ENCODE data around the gene ZFAND3. TPM values are rescaled to one million over a fixed set of nuclear protein-coding genes. Genes with fewer than 3 reads are reported as not detected.

The ZFAND3 gene
- total RNA-seq, 4 donors from 2014 or later: 46.3 to 73.6 (median 49.3) TPM

DNA sequence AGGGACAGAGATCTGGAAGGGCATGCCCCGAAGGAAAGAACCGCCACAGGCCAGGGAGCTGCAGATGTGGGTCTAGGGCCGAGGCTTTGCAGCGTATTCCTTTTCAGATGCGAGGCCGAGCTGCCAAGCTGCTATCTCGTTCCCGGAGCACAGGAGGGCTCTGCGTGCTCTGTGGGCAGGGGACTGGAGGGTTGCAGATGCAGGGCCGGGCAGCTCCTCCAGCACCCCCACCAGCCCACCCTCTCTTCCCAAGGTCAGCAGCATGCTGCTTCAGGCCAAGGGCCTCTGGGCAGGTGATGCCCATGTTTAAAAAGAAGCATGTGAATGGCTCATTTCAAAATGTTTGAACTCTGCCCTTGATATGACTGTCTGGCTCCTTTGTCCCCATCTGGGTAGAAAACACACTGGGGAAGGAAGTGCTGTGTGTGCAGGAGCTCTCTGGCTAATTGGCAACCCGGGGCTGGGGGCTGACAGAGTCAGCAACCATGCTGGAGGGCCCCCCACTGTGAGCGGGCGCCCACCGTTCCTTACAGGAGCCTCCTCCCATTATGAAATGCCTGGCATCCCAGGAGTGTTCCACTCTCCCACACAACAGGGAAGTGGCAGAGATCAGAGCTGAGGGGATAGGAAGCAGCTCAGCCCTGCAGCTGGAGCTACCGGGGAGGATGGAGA is 353.3 kb downstream of the ZFAND3 start:
- H3K4me1 ChIP-seq: no peaks in the 10 kb centered on the region
- ATAC-seq: no peak
- H3K9me3 ChIP-seq: no peaks in the 10 kb centered on the region
- no peak overlapping the region for H3K4me3 ChIP-seq
- no peaks in the 10 kb centered on the region for H3K27me3 ChIP-seq
- TF ChIP-seq POLR2A (IDR thresholded peaks at IDR 0.05) (no peak), POLR2AphosphoS5 (IDR thresholded peaks at IDR 0.05) (no peak), EP300 (IDR thresholded peaks at IDR 0.05) (no peak)
- TF ChIP-seq, protein P1, sequence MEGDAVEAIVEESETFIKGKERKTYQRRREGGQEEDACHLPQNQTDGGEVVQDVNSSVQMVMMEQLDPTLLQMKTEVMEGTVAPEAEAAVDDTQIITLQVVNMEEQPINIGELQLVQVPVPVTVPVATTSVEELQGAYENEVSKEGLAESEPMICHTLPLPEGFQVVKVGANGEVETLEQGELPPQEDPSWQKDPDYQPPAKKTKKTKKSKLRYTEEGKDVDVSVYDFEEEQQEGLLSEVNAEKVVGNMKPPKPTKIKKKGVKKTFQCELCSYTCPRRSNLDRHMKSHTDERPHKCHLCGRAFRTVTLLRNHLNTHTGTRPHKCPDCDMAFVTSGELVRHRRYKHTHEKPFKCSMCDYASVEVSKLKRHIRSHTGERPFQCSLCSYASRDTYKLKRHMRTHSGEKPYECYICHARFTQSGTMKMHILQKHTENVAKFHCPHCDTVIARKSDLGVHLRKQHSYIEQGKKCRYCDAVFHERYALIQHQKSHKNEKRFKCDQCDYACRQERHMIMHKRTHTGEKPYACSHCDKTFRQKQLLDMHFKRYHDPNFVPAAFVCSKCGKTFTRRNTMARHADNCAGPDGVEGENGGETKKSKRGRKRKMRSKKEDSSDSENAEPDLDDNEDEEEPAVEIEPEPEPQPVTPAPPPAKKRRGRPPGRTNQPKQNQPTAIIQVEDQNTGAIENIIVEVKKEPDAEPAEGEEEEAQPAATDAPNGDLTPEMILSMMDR (IDR thresholded peaks at IDR 0.05): no peak
- 66% methylated on average over 4 of the region's 15 CpGs; no CpG with 5 or more reads in 1 of the 2 donors for WGBS, 2 donors (ENCODE audit: low coverage in 1 of 2)
- no peak overlapping the region for H3K27ac ChIP-seq
- H3K36me3 ChIP-seq: peaks cover 0 to 35% of the 10 kb centered on the region in 2 donors

GRCh38 chr6:38173909-38174308 is 354.4 kb downstream of the ZFAND3 start:
- Histone ChIP-seq H3K4me1 (no peaks in the 10 kb centered on the region), H3K4me3 (no peak overlapping the region), H3K27me3 (no peaks in the 10 kb centered on the region), H3K27ac (no peak overlapping the region), H3K9me3 (no peaks in the 10 kb centered on the region), H3K36me3 (peaks cover 0 to 35% of the 10 kb centered on the region in 2 donors)
- 90% methylated on average over 4 of the region's 11 CpGs; no CpG with 5 or more reads in 1 of the 2 donors for WGBS, 2 donors (ENCODE audit: low coverage in 1 of 2)
- no peak for ATAC-seq
- no peak for TF ChIP-seq EP300 (IDR thresholded peaks at IDR 0.05)

- Histone ChIP-seq H3K27ac (no peak overlapping the region), H3K4me1 (no peaks in the 10 kb centered on the region), H3K4me3 (no peak overlapping the region), H3K27me3 (no peaks in the 10 kb centered on the region), H3K36me3 (peaks cover 0 to 35% of the 10 kb centered on the region in 2 donors), H3K9me3 (no peaks in the 10 kb centered on the region)
- whole genome bisulfite sequencing, 2 donors (ENCODE audit: low coverage in 1 of 2): 86 to 90% methylated on average over 4 to 6 of the region's 8 CpGs
- ATAC-seq: no peak
- no peak for TF ChIP-seq POLR2A (IDR thresholded peaks at IDR 0.05)
- TF ChIP-seq, protein P1 (IDR thresholded peaks at IDR 0.05): no peak
- no peak for TF ChIP-seq EP300 (IDR thresholded peaks at IDR 0.05)
- TF ChIP-seq POLR2AphosphoS5 (IDR thresholded peaks at IDR 0.05): no peak
Observed at GRCh38 chr6:38174315-38174714, 354.8 kb downstream of the ZFAND3 start.

GRCh38 chr6:38174806-38175495 is 355.4 kb downstream of the ZFAND3 start:
- 92 to 94% methylated on average over 4 to 6 of the region's 22 CpGs for WGBS, 2 donors (ENCODE audit: low coverage in 1 of 2)
- TF ChIP-seq EP300 (IDR thresholded peaks at IDR 0.05): no peak
- H3K4me3 ChIP-seq: no peak overlapping the region
- ATAC-seq: no peak
- no peaks in the 10 kb centered on the region for H3K4me1 ChIP-seq
- peaks cover 0 to 35% of the 10 kb centered on the region in 2 donors for H3K36me3 ChIP-seq
- no peaks in the 10 kb centered on the region for H3K9me3 ChIP-seq
- H3K27ac ChIP-seq: no peak overlapping the region
- H3K27me3 ChIP-seq: no peaks in the 10 kb centered on the region

DNA sequence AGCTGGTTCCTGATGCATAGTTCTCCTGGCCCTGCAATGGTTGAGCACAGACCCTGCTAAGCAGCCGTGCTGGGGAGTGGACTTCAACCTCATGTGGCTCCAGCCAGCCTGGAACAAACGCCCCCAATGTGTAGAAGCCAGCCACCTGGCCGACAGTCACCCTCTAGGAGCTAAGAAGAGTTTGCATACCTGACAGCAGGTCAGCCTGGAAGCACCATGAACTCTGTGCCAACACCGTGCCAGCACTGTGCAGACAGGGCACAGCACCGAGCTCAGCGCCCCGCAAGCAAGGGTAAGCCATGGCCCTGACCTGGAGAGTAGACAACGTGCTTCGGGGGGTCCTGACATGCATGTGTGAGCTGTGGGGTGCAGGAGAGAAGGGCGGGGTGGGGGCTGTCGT is 356.3 kb downstream of the ZFAND3 start:
- no peak for ATAC-seq
- no peak for TF ChIP-seq POLR2A (IDR thresholded peaks at IDR 0.05)
- TF ChIP-seq POLR2AphosphoS5 (IDR thresholded peaks at IDR 0.05): no peak
- TF ChIP-seq EP300 (IDR thresholded peaks at IDR 0.05): no peak
- TF ChIP-seq, protein P1 (IDR thresholded peaks at IDR 0.05): no peak

More for the DNA sequence above, 356.3 kb downstream of the ZFAND3 start:
- H3K4me1 ChIP-seq: no peaks in the 10 kb centered on the region
- 80% methylated on average over 1 of the region's 11 CpGs; no CpG with 5 or more reads in 1 of the 2 donors for WGBS, 2 donors (ENCODE audit: low coverage in 1 of 2)
- no peaks in the 10 kb centered on the region for H3K27me3 ChIP-seq
- H3K36me3 ChIP-seq: peaks cover 0 to 35% of the 10 kb centered on the region in 2 donors
- no peak overlapping the region for H3K4me3 ChIP-seq
- H3K27ac ChIP-seq: no peak overlapping the region
- no peaks in the 10 kb centered on the region for H3K9me3 ChIP-seq
